Liver (tissue), 9 donors: ENCODE measurements around the gene ZBTB38. TPM values are rescaled to one million over a fixed set of nuclear protein-coding genes. Genes with fewer than 3 reads are reported as not detected.

Experiments
- DNase-seq: peaks from one replicate; pipeline ENCODE4 v3.0.0-alpha.2; 2017; ENCODE audit warnings: low spot score
- H3K27ac ChIP-seq, 2 donors: one replicate each; pipeline ENCODE4 v1.7.0; 2013; ENCODE audit warnings: inconsistent platforms in 2 of 2, low read length in 2 of 2, control low read depth in 1 of 2, low read depth in 1 of 2, mild to moderate bottlenecking in 1 of 2
- H3K27me3 ChIP-seq, 4 donors: one replicate each; pipeline versions ENCODE4 v1.6.1 to v1.7.0; 2013; ENCODE audit warnings: low read length in 3 of 4, inconsistent platforms in 1 of 4, mild to moderate bottlenecking in 1 of 4, moderate library complexity in 1 of 4; ENCODE audit not compliant: control insufficient read depth in 4 of 4, insufficient read depth in 4 of 4
- H3K36me3 ChIP-seq, 4 donors: one replicate each; pipeline versions ENCODE4 v1.6.1 to v1.7.0; 2013; ENCODE audit warnings: low read length in 3 of 4, mild to moderate bottlenecking in 3 of 4, low read depth in 1 of 4, moderate library complexity in 1 of 4; ENCODE audit not compliant: control insufficient read depth in 4 of 4, insufficient read depth in 3 of 4
- H3K4me1 ChIP-seq, 4 donors: one replicate each; pipeline versions ENCODE4 v1.6.1 to v1.7.0; 2013; ENCODE audit warnings: low read length in 3 of 4, mild to moderate bottlenecking in 3 of 4, moderate library complexity in 1 of 4; ENCODE audit not compliant: control insufficient read depth in 4 of 4, insufficient read depth in 4 of 4
- H3K4me3 ChIP-seq, 3 donors: one replicate each; pipeline versions ENCODE4 v1.6.1 to v1.7.0; 2013; ENCODE audit warnings: low read length in 3 of 3, control low read depth in 1 of 3, low read depth in 1 of 3, mild to moderate bottlenecking in 1 of 3
- H3K9ac ChIP-seq, 2 donors: one replicate each; pipeline ENCODE4 v1.7.0; 2013; ENCODE audit warnings: low read length in 2 of 2, mild to moderate bottlenecking in 2 of 2, moderate library complexity in 2 of 2, control low read depth in 1 of 2, low read depth in 1 of 2
- H3K9me3 ChIP-seq, 4 donors: one replicate each; pipeline versions ENCODE4 v1.6.1 to v1.7.0; 2013; ENCODE audit warnings: low read length in 3 of 4; ENCODE audit not compliant: control insufficient read depth in 4 of 4
- EGR1 ChIP-seq, 2 donors: IDR thresholded peaks; 2 replicates each; pipeline ENCODE4 v1.6.1; 2016 to 2018; ENCODE audit warnings: antibody characterized with exemption in 2 of 2, low read depth in 2 of 2
- FOXA1 ChIP-seq: IDR thresholded peaks from 2 replicates; pipeline ENCODE4 v1.6.1; 2016; ENCODE audit warnings: antibody characterized with exemption
- FOXA2 ChIP-seq: IDR thresholded peaks from 2 replicates; pipeline ENCODE4 v1.6.1; 2016; ENCODE audit warnings: antibody characterized with exemption
- HNF4A ChIP-seq, 2 donors: conservative IDR thresholded peaks; 2 replicates each; pipeline ENCODE4 v1.6.1; 2016; ENCODE audit warnings: antibody characterized with exemption in 2 of 2, mild to moderate bottlenecking in 2 of 2
- JUND ChIP-seq, 2 donors: IDR thresholded peaks; 2 replicates each; pipeline ENCODE4 v1.6.1; 2016; ENCODE audit warnings: antibody characterized with exemption in 2 of 2
- NR2F2 ChIP-seq: IDR thresholded peaks from 2 replicates; pipeline ENCODE4 v1.6.1; 2016; ENCODE audit warnings: antibody characterized with exemption
- RAD21 ChIP-seq, 2 donors: IDR thresholded peaks; 2 replicates each; pipeline ENCODE4 v1.6.1; 2016; ENCODE audit warnings: antibody characterized with exemption in 2 of 2, mild to moderate bottlenecking in 2 of 2
- RXRA ChIP-seq, 2 donors: IDR thresholded peaks; 2 replicates each; pipeline ENCODE4 v1.6.1; 2017 to 2018; ENCODE audit warnings: antibody characterized with exemption in 2 of 2, mild to moderate bottlenecking in 1 of 2
- YY1 ChIP-seq: IDR thresholded peaks from 2 replicates; pipeline ENCODE4 v1.6.1; 2016; ENCODE audit warnings: antibody characterized with exemption, mild to moderate bottlenecking
- WGBS: extraction: QIAGEN DNeasy Blood & Tissue Kit; methylation state at CpG from one replicate; pipeline ENCODE4 v1.1.7; 2013; 5-methylcytosine and 5-hydroxymethylcytosine counted together
- polyA plus RNA-seq, 2 donors: library from polyadenylated mRNA; stranded (reverse) in 1 of 2; unstranded in 1 of 2; fragments of 200-250 nt in 1 of 2; fragments of >200 nt in 1 of 2; fragmentation: Nextera tagmentation in 1 of 2; extraction: Ambion mirVana in 1 of 2; gene quantifications; one replicate each; pipeline versions ENCODE4 v1.2.1 to v1.2.3, GENCODE V29; 2013 to 2015
- total RNA-seq, 2 donors: library from RNA; depleted of rRNA; stranded (reverse); fragments of >200 nt; gene quantifications; one replicate each; pipeline ENCODE4 v1.2.3, GENCODE V29; 2014
- TF ChIP-seq, protein P1 (sequence below): IDR thresholded peaks from 2 replicates; pipeline ENCODE4 v1.6.1; 2016; ENCODE audit warnings: antibody characterized with exemption
- TF ChIP-seq, protein P2 (sequence below): fragments of 150-350 bp; IDR thresholded peaks from 2 replicates; pipeline ENCODE4 v1.5.1; 2017; ENCODE audit warnings: improper control_type of control experiment, low read depth, low read length; ENCODE audit not compliant: missing input control
- TF ChIP-seq, protein P3 (sequence below): IDR thresholded peaks from 2 replicates; pipeline ENCODE4 v1.6.1; 2016; ENCODE audit warnings: antibody characterized with exemption, mild to moderate bottlenecking
- donor health status: healthy.
- donor health status: healthy.
- donor health status: healthy.
- donor health status: healthy.
- donor health status: healthy.

ZBTB38 gene
- total and polyA plus RNA-seq, 4 donors = 9.5 to 57.3 (median 19.5) TPM

DNA sequence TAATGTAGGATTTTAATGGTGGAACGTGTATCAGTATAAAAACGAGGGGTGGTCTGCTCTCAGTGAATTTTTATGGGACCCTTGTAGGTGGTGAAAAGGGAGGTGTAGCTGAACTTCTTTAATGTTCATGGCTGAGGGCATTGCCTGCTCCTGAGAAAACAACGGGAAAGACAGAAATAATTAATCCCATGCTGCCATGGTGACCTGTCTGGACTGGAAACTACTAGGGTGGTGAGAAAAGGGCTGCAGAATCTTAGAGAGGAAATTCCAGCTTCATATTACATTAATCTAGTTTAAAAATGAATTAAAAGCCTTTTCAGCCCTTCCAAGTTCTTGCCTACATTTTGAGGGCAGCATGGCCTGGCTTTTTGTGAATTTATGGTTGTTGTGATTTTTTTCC lies 47.6 kb downstream of the ZBTB38 start:
- no peak for TF ChIP-seq RXRA (IDR thresholded peaks at IDR 0.05)
- TF ChIP-seq, protein P1, sequence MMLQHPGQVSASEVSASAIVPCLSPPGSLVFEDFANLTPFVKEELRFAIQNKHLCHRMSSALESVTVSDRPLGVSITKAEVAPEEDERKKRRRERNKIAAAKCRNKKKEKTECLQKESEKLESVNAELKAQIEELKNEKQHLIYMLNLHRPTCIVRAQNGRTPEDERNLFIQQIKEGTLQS = no peak
- TF ChIP-seq, protein P2, sequence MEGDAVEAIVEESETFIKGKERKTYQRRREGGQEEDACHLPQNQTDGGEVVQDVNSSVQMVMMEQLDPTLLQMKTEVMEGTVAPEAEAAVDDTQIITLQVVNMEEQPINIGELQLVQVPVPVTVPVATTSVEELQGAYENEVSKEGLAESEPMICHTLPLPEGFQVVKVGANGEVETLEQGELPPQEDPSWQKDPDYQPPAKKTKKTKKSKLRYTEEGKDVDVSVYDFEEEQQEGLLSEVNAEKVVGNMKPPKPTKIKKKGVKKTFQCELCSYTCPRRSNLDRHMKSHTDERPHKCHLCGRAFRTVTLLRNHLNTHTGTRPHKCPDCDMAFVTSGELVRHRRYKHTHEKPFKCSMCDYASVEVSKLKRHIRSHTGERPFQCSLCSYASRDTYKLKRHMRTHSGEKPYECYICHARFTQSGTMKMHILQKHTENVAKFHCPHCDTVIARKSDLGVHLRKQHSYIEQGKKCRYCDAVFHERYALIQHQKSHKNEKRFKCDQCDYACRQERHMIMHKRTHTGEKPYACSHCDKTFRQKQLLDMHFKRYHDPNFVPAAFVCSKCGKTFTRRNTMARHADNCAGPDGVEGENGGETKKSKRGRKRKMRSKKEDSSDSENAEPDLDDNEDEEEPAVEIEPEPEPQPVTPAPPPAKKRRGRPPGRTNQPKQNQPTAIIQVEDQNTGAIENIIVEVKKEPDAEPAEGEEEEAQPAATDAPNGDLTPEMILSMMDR = no peak
- no peak for TF ChIP-seq HNF4A (conservative IDR thresholded peaks at IDR 0.05)
- TF ChIP-seq, protein P3, sequence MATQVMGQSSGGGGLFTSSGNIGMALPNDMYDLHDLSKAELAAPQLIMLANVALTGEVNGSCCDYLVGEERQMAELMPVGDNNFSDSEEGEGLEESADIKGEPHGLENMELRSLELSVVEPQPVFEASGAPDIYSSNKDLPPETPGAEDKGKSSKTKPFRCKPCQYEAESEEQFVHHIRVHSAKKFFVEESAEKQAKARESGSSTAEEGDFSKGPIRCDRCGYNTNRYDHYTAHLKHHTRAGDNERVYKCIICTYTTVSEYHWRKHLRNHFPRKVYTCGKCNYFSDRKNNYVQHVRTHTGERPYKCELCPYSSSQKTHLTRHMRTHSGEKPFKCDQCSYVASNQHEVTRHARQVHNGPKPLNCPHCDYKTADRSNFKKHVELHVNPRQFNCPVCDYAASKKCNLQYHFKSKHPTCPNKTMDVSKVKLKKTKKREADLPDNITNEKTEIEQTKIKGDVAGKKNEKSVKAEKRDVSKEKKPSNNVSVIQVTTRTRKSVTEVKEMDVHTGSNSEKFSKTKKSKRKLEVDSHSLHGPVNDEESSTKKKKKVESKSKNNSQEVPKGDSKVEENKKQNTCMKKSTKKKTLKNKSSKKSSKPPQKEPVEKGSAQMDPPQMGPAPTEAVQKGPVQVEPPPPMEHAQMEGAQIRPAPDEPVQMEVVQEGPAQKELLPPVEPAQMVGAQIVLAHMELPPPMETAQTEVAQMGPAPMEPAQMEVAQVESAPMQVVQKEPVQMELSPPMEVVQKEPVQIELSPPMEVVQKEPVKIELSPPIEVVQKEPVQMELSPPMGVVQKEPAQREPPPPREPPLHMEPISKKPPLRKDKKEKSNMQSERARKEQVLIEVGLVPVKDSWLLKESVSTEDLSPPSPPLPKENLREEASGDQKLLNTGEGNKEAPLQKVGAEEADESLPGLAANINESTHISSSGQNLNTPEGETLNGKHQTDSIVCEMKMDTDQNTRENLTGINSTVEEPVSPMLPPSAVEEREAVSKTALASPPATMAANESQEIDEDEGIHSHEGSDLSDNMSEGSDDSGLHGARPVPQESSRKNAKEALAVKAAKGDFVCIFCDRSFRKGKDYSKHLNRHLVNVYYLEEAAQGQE = no peak
- TF ChIP-seq NR2F2 = no peak
- TF ChIP-seq JUND (IDR thresholded peaks at IDR 0.05) = no peak
- TF ChIP-seq EGR1 (IDR thresholded peaks at IDR 0.05; ENCODE audit: low read depth in 2 of 2) = no peak
- TF ChIP-seq FOXA1 = no peak
- no peak for TF ChIP-seq RAD21 (IDR thresholded peaks at IDR 0.05)
- TF ChIP-seq YY1 = no peak
- TF ChIP-seq FOXA2 = no peak
- H3K4me3 ChIP-seq = no peak overlapping the region
- WGBS = 87% methylated on average over 3 of the region's 3 CpGs
- no peak for DNase-seq
- H3K9me3 ChIP-seq = no peaks in the 10 kb centered on the region
- no peak overlapping the region for H3K27ac ChIP-seq
- H3K9ac ChIP-seq = no peak overlapping the region
- peaks cover 0 to 8% (median 3%) of the 10 kb centered on the region in 4 donors for H3K36me3 ChIP-seq
- H3K27me3 ChIP-seq = no peaks in the 10 kb centered on the region
- H3K4me1 ChIP-seq = peaks cover 3 to 18% (median 7%) of the 10 kb centered on the region in 4 donors

Other genes starting within 250 kb of the ZBTB38 start
- 1 to 10 TPM; 4.6 to 5.3 TPM for gene PXYLP1, start 136.7 kb upstream of the ZBTB38 start, total RNA-seq
- gene PXYLP1, start 136.7 kb upstream of the ZBTB38 start, polyA plus RNA-seq = 1 to 10 TPM; 1.1 to 1.6 TPM
- gene RASA2, start 118.5 kb downstream of the ZBTB38 start, total RNA-seq = 1 to 10 TPM; 5.3 to 5.4 TPM
- 1 to 10 TPM; 1.6 to 3.9 TPM for gene RASA2, start 118.5 kb downstream of the ZBTB38 start, polyA plus RNA-seq